Adrenal gland (tissue), 5 donors: ENCODE measurements around the gene KLHL4.

Experiments
- POLR2A ChIP-seq, 2 donors: fragments of 450-650 bp; IDR thresholded peaks; one replicate each; pipeline ENCODE4 v1.6.1; 2017; ENCODE audit warnings: antibody characterized with exemption in 2 of 2, mild to moderate bottlenecking in 2 of 2, moderate library complexity in 1 of 2
- TF ChIP-seq, protein P1 (sequence below), 6 experiments: fragments of 450-650 bp in 4 of 6; fragments of 200-600 bp in 2 of 6; sonication (generic) in 1 of 6; IDR thresholded peaks; 1 replicate in 5 of 6; 2 replicates in 1 of 6; pipeline versions ENCODE4 v1.5.1 to v1.8.0; 2016 to 2021; ENCODE audit warnings: antibody characterized with exemption in 6 of 6, mild to moderate bottlenecking in 2 of 6, moderate library complexity in 1 of 6
- donor health status: DM: no; HTN: no; CAD: no.

GRCh38 chrX:87693204-87693603 lies 175.6 kb downstream of the KLHL4 start:
- TF ChIP-seq, protein P1, sequence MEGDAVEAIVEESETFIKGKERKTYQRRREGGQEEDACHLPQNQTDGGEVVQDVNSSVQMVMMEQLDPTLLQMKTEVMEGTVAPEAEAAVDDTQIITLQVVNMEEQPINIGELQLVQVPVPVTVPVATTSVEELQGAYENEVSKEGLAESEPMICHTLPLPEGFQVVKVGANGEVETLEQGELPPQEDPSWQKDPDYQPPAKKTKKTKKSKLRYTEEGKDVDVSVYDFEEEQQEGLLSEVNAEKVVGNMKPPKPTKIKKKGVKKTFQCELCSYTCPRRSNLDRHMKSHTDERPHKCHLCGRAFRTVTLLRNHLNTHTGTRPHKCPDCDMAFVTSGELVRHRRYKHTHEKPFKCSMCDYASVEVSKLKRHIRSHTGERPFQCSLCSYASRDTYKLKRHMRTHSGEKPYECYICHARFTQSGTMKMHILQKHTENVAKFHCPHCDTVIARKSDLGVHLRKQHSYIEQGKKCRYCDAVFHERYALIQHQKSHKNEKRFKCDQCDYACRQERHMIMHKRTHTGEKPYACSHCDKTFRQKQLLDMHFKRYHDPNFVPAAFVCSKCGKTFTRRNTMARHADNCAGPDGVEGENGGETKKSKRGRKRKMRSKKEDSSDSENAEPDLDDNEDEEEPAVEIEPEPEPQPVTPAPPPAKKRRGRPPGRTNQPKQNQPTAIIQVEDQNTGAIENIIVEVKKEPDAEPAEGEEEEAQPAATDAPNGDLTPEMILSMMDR (IDR thresholded peaks at IDR 0.05): no peak
- TF ChIP-seq POLR2A (IDR thresholded peaks at IDR 0.05): no peak
